GM19467 (cell line): Measurements from ENCODE around the gene HERC4.

Experiments used
- ATAC-seq: cut with Tn5 transposase; IDR thresholded peaks from one replicate; pipeline ENCODE4 v1.9.1; 2021; ENCODE audit warnings: mild to moderate bottlenecking, moderate library complexity; ENCODE audit not compliant: unreplicated experiment

The HERC4 gene

GRCh38 chr10:68074775-68075549 is at the start of gene HERC4:
Gene HERC4, minus strand, starts transcription at chr10:68075283. Its CDS starts 2,175 bp downstream, at chr10:68073108.
- ATAC-seq, result peak; percentile 92

GRCh38 chr10:68124718-68125117 is 49.6 kb upstream of the HERC4 start:
- ATAC-seq, result no peak

- ATAC-seq, result no peak
Observed at GRCh38 chr10:68121852-68122251, 46.8 kb upstream of the HERC4 start.

DNA sequence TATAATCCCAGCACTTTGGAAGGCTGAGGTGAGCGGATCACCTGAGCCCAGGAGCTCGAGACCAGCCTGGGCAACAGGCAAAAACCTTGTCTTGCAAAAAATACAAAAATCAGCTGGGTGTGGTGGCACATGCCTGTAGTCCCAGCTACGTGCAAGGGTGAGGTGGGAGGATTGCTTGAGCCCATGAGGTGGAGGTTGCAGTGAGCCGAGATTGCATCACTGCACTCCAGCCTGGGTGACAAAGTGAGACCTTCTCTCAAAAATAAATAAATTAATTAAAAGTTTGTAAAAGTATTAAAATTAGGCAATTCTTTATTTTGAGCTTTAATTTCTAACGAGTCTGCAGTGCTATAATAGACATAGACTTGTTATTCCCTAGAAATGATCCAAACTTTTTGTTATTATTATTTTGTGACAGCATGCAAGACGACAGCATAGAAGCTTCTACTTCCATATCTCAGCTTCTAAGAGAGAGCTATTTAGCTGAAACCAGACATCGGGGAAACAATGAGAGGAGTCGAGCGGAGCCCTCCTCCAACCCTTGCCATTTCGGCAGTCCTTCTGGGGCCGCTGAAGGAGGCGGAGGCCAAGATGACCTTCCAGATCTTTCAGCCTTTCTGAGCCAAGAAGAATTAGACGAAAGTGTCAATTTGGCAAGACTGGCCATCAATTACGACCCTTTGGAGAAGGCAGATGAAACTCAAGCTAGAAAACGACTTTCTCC is 46.1 kb upstream of the HERC4 start:
- no peak for ATAC-seq

DNA sequence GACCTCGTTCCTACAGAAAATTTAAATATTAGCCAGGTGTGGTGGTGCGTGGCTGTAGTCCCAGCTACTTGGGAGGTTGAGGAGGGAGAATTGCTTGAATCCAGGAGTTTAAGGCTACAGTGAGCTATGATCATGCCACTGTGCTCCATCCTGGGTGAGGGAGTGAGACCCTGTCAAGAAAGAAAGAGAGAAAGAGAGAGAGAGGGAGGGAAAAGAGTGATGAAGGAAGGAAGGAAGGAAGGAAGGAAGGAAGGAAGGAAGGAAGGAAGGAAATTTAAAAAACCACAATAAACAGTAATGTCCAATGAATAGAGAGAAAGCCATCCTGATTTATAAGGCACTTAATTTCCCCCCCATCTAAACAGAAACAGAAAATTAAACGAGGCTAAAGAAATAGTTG is 43.6 kb upstream of the HERC4 start:
- ATAC-seq, result no peak

DNA sequence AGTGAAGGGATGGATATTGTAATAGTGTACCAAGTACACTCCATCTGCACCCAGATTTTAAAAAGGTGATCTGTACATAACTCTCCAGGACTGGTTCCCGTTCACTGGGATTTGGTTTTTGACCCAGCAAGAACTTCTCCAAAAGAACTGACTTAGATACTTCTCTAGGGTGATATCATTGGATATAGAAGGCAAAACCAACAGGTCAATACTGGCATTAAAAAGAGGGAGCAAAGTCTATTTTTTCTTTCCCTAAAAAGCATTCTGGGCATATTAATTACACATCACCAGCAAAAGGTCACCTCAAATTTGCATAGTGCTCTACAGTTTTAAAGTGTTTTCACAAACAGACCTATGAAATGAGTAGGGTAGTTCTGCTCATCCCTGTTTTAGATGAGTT is 37.8 kb upstream of the HERC4 start:
- ATAC-seq, result no peak

GRCh38 chr10:68111584-68111983 is 36.5 kb upstream of the HERC4 start:
- no peak for ATAC-seq

GRCh38 chr10:68110027-68110426 is 34.9 kb upstream of the HERC4 start:
- ATAC-seq, result no peak

- ATAC-seq, result no peak
Observed at GRCh38 chr10:68109331-68109730, 34.2 kb upstream of the HERC4 start, which contains the start of gene MYPN. Gene MYPN, plus strand, starts transcription at chr10:68109488. Its CDS starts 11,951 bp downstream, at chr10:68121439.

- ATAC-seq, result no peak
Observed at GRCh38 chr10:68108653-68109052, 33.6 kb upstream of the HERC4 start.

- no peak for ATAC-seq
Observed at GRCh38 chr10:68108051-68108450, 33.0 kb upstream of the HERC4 start.

DNA sequence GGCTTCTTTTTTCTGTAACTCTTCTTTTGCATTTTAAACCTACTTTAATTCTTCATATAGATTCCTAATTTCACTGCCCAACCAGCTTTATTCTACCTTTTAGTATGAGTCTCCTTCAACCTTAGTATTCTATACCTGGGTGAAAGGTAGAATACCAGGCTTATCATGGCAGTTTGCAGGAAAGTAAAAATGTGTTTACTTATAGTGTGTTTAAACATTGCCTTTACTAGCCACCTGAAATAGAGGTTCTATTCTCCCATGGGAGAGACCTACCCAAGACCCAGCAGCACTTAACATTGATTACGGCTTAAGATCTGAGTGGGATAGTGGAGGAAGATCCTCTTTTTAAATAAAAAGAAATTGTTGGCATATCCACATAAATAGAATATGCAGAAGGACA is 32.6 kb upstream of the HERC4 start:
- ATAC-seq, result no peak

DNA sequence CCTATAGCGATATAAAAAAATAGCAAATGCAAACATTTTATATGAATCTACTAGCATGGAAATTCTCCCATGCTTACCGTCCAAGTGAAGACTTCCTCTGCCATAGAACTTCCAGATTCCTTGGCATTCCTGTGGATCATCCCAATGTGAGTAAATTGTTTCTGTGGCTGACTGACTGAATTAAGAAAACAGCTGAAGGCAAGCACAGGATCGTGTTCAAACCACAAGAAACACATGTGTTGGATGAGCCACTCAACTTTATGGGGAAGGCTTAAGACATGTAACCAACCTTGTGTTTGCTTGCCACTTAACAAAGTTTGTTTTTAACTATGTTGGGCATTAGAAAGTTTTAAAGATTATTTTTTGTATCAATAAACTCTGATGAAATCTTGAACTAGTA is 31.6 kb upstream of the HERC4 start:
- ATAC-seq, result no peak

- no peak for ATAC-seq
Observed at GRCh38 chr10:68105820-68106219, 30.7 kb upstream of the HERC4 start.

GRCh38 chr10:68103901-68104300 is 28.8 kb upstream of the HERC4 start:
- no peak for ATAC-seq

- ATAC-seq, result no peak
Observed at GRCh38 chr10:68103261-68103878, 28.3 kb upstream of the HERC4 start.

DNA sequence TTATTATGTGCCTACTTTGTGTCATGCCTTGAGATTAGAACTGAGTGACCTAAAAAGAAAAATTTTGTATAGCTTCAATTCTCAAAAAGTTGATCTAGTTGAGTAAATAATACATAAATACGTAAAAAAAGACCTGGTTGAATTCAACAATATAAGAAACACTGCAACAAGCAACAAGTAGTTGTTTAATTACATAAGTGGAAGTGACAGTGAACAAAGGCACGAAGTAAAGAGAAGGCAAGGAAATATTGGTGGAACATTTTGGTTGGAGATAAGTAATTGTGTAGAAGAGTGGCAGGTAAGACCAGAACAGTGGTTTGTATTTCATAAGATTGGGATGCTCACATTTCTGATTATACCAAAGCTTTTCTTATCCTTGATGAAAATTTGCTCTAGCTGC is 26.0 kb upstream of the HERC4 start:
- no peak for ATAC-seq

- ATAC-seq, result no peak
Observed at GRCh38 chr10:68099736-68100135, 24.7 kb upstream of the HERC4 start.

DNA sequence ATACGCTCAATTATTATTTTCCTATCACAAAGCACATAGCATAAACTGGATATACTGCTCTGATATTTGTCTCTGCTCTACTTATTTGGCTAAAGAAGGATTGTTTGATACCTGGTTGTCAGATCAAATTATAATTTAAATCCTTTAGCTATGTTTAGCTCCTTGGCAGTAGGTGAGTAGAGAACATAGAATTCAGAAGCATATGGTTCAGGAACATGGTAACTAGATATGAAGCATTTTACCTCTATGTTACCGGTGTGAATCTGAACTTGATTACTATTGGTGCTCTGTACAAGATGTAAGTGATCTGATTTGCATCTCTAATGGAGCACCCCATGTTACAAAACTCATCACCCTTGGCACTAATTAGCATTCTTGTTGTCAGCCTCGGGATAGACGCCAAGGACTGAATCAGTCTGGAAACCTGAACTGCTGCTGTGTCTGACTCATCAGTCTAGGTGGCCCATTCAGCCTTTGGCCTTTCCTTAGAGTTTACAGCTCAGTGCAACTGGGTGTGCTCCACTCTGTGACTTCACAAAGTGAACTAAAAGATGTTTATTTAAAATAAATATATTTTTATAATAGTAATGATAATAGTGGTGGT is 21.9 kb upstream of the HERC4 start:
- ATAC-seq, result no peak

DNA sequence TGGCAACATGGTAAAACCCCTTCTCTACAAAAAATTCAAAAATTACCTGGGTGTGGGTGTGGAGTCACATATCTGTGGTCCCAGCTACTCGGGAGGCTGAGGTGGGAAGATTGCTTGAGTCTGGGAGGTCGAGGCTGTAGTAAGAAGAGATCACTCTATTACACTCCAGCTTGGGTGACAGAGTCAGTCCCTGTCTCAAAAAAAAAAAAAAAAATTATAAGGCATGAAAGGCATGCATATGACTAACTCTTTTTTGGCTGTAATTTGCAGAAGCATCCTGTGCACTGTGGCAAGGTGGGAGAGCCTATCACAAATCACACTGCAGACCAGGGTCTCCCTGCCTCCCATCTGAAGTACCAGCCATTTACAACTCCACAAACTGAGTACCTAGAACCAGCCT is 20.1 kb upstream of the HERC4 start:
- ATAC-seq, result no peak

GRCh38 chr10:68092512-68092911 is 17.4 kb upstream of the HERC4 start:
- no peak for ATAC-seq
